HUES6 (cell line): ENCODE data around the gene GPR68.

Experiments
- H3K27ac ChIP-seq: 2 replicates; pipeline ENCODE4 v1.7.0; 2013; ENCODE audit warnings: low read depth, mild to moderate bottlenecking, low read length, inconsistent platforms
- H3K27me3 ChIP-seq: 2 replicates; pipeline ENCODE4 v1.6.1; 2013; ENCODE audit warnings: low read length; ENCODE audit not compliant: control insufficient read depth, insufficient read depth
- H3K36me3 ChIP-seq: 2 replicates; pipeline ENCODE4 v1.6.1; 2013; ENCODE audit warnings: low read length; ENCODE audit not compliant: control insufficient read depth, insufficient read depth
- H3K4me1 ChIP-seq: 2 replicates; pipeline ENCODE4 v1.6.1; 2013; ENCODE audit warnings: low read length; ENCODE audit not compliant: control insufficient read depth, insufficient read depth
- H3K4me3 ChIP-seq: 2 replicates; pipeline ENCODE4 v1.5.1; 2013; ENCODE audit warnings: low read depth, low read length
- H3K9ac ChIP-seq: one replicate; pipeline ENCODE4 v1.6.1; 2013; ENCODE audit warnings: mild to moderate bottlenecking, low read length
- H3K9me3 ChIP-seq: 2 replicates; pipeline ENCODE4 v1.6.1; 2013; ENCODE audit warnings: low read depth, low read length; ENCODE audit not compliant: control insufficient read depth, insufficient read depth

The GPR68 gene

DNA sequence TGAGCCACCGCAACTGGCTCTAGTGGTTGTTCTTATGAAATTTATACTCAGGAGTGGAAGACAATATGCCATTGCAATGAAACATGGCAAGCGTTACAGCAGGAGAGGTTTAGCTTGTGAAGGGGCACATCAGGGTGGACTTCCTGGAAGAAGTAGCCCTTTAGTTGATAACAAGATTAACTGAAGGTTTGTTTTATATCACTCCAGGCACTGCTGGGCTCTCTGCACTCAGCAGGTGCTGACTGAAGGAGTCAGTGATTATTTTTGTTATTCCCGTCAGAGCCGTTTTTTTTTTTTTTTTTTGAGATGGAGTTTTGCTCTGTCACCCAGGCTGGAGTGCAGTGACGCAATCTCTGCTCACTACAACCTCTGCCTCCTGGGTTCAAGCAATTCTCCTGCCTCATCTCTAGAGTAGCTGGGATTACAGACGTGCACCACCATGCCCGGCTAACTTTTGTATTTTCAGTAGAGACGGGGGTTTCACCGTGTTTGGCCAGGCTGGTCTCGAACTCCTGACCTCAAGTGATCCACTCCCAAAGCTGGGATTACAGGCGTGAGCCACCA lies 17.6 kb upstream of the GPR68 start:
- Histone ChIP-seq H3K9me3 (no peaks in the 10 kb centered on the region; the same call in 1 of the 2 replicates), H3K9ac (no peak overlapping the region), H3K27ac (no peak overlapping the region), H3K27me3 (peaks cover 28% of the 10 kb centered on the region), H3K4me1 (peaks cover 15% of the 10 kb centered on the region), H3K36me3 (no peaks in the 10 kb centered on the region), H3K4me3 (no peak overlapping the region)

DNA sequence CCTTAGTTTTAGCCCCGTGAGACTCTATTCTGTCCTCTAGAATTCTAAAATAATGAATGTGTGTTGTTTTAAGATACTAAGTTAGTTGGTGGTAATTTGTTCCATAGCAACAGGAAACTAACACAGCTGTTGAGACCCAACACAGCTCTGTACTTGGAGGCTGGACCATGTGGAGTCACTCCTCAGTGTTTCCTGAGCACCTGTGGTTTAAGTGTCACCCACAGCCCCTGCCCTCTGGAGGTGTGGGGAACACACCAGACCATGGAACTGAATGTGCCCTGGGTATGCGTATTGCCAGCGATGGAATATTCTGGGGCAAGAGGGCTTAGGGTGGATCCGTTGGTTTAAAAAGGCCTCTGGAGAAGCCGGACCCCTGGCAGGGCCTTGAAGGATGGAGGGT lies 16.6 kb upstream of the GPR68 start:
- Histone ChIP-seq H3K27me3 (peaks cover 28% of the 10 kb centered on the region), H3K9me3 (no peaks in the 10 kb centered on the region; the same call in 1 of the 2 replicates), H3K4me3 (no peak overlapping the region), H3K36me3 (no peaks in the 10 kb centered on the region), H3K27ac (no peak overlapping the region), H3K4me1 (peaks cover 19% of the 10 kb centered on the region), H3K9ac (no peak overlapping the region)

- H3K27ac ChIP-seq: no peak overlapping the region
- no peak overlapping the region for H3K9ac ChIP-seq
- H3K27me3 ChIP-seq: peaks cover 20% of the 10 kb centered on the region
- no peak overlapping the region for H3K4me3 ChIP-seq
- H3K4me1 ChIP-seq: peaks cover 18% of the 10 kb centered on the region
- H3K36me3 ChIP-seq: no peaks in the 10 kb centered on the region
- H3K9me3 ChIP-seq: no peaks in the 10 kb centered on the region; the same call in 1 of the 2 replicates
These were observed 14.4 kb upstream of the GPR68 start for GRCh38 chr14:91258876-91259275.

DNA sequence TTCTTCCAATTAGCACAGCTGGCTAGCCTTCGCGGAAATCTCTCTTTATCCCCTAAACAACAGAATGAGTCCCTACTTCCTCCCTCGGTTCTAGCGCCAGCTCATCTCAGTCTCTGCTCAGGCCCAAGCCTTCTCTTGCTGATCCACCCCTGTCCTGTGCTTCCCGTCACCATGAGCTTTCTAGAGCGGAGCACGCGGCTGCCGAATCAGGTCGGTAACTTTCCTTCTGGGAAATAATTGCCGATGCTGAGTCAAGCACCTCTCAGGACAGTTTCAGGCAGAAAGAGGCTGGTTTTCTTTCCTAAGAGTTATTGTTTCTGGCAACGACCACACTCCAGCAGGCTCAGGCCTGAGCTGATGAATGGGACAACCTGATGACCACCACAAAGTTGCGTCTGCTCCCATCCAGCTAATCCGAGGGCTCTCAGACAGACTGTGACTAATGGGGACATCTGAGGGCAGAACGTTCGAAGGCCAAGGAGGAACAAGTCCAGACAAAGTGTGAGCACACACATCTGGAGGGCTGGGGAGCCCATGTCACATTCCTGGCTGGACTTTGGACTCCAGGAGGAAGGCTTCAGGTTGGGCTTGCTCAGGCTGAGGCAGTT lies 13.6 kb upstream of the GPR68 start:
- Histone ChIP-seq H3K4me3 (no peak overlapping the region), H3K27ac (no peak overlapping the region), H3K9me3 (no peaks in the 10 kb centered on the region; the same call in 1 of the 2 replicates), H3K27me3 (peaks cover 15% of the 10 kb centered on the region), H3K9ac (no peak overlapping the region), H3K4me1 (peaks cover 17% of the 10 kb centered on the region; the same call in 1 of the 2 replicates), H3K36me3 (no peaks in the 10 kb centered on the region)

DNA sequence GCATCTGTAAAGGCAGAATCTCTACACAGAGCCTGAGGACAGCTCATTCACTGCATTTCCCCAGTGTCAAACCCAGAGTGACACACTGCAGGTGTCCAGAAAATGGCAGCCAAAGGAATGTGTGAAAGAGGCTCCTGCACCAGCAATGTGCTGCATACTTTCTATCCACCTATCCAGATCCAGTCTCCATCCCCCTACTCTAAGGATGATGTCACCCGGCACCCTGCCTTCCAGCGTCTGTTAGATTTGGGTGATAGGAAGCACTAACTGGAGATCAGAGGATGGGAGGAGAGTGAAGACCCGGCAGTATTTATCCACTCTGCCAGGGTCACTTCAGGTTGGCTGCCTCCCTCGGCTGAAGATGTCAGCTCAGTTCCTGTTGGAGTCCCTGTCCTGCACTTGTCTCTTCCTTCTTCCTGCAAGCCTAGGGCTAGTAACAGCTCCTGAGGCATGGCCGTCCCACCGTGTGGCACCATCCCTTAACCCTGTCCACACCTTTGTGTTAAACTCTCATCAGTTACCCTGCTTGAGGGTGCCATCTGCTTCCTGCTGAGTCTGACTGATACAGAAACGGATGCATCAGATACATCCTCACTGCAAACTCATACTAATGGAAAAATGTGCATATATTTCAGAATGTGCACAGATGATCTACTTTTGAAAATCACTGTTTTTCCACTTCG lies 13.0 kb upstream of the GPR68 start:
- no peaks in the 10 kb centered on the region for H3K36me3 ChIP-seq
- H3K27ac ChIP-seq: no peak overlapping the region
- peaks cover 21% of the 10 kb centered on the region; the same call in 1 of the 2 replicates for H3K4me1 ChIP-seq
- no peaks in the 10 kb centered on the region; the same call in 1 of the 2 replicates for H3K9me3 ChIP-seq
- no peak overlapping the region for H3K9ac ChIP-seq
- peaks cover 20% of the 10 kb centered on the region for H3K27me3 ChIP-seq
- H3K4me3 ChIP-seq: no peak overlapping the region

DNA sequence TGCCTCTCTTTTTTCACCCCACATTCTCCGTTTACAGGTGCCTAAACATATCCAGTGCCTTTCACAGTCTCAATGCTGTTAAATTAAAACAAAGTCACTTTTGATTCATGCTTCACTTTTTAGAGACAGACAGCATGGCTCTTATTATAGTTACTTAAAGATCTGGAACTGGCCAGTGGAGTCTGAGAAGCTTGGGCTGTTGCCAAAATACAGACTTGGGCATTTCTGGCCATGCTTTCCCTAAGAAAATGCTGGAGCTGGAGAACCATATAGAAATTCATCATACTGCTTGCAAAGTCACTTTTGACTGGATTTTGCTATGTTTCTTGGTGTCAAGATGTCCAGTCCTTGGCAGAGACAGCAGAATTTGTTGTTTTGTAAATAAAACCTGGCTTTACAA lies 12.2 kb upstream of the GPR68 start:
- Histone ChIP-seq H3K4me3 (no peak overlapping the region), H3K27me3 (peaks cover 25% of the 10 kb centered on the region), H3K27ac (no peak overlapping the region), H3K36me3 (no peaks in the 10 kb centered on the region), H3K9ac (no peak overlapping the region), H3K4me1 (peaks cover 21% of the 10 kb centered on the region; the same call in 1 of the 2 replicates), H3K9me3 (no peaks in the 10 kb centered on the region; the same call in 1 of the 2 replicates)

DNA sequence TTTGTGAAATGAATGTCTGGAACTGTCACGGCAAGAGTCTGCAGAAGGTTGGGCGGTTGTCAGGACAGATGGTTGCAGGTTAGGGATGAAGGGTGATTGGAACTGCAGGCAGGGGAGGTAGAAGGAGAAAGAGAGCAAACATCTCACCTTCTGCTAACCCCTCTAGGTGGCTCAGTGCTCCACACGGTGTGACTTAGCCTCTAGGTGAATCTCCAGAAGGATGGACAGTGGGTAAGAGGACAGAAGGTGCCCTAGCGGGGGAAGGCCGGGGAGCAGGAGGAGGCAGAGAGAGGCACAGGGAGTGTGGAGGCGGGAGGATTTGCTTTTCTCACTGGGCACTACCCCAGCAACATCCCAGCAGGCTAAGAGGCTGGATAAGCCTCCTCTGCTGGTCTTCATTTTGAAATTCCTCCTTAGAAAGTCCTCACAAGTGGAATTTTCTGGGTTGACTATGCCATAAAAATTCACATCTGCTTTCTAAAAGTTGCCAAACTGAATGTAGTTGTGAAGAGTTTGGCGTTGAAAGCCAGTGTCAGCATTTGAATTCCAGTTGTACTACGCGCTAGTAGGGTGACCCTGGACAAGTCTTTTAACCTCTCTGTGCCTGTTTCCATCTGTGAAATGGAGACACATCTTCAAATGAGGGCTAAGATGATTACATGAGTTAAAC lies 10.7 kb upstream of the GPR68 start:
- Histone ChIP-seq H3K4me1 (peaks cover 21% of the 10 kb centered on the region; the same call in 1 of the 2 replicates), H3K27me3 (peaks cover 25% of the 10 kb centered on the region), H3K36me3 (no peaks in the 10 kb centered on the region), H3K9ac (no peak overlapping the region), H3K4me3 (no peak overlapping the region), H3K9me3 (no peaks in the 10 kb centered on the region), H3K27ac (no peak overlapping the region)

DNA sequence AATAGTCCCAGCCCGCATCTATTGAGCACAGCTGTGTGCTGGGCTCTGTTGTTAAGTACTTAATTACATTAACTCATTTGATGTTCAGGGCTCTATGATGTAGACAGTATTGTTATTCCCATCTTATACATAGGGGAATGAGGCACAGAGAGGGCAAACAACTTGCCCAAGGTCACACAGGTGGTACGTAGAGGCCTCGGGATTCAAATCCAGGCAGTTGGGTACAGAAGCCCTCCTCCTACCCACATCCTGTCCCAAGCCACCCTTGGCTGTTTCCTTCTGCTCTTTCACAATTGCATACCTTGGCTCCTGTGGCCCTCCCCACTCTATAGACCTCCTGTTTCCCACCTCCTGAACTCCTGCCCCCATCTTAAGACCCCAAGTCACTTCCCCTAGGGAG lies 10.0 kb upstream of the GPR68 start:
- H3K9me3 ChIP-seq: no peaks in the 10 kb centered on the region
- H3K4me3 ChIP-seq: no peak overlapping the region
- peaks cover 25% of the 10 kb centered on the region for H3K27me3 ChIP-seq
- no peak overlapping the region for H3K9ac ChIP-seq
- no peaks in the 10 kb centered on the region for H3K36me3 ChIP-seq
- H3K4me1 ChIP-seq: peaks cover 21% of the 10 kb centered on the region; the same call in 1 of the 2 replicates
- no peak overlapping the region for H3K27ac ChIP-seq

DNA sequence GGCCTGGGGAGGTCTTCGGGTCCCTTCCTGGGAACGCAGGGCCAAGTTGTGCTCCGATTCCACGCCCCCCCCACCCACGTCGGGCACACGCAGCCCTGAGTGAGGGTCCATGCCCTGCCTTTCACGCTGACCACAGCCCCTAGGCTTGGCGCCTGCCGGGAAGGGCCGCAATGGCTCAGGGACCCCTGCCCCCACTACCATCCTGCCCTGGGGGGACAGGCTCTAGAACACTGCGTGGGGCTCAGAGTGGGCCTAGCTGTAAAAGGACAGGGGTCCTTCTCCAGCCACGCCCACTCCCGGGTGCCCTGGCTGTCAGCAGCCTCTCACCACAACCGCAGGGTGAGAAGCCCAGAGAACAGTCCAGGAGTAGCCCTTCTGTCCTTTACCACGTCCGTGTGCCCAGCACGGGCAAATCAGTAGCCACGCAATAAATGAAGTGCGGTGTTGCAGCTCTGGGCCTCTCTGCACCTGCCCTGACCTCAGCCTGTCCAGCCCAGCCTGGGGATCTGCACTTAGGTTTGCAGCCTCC lies 9.4 kb upstream of the GPR68 start:
- H3K4me3 ChIP-seq: peak overlapping the region; percentile 65
- H3K27ac ChIP-seq: no peak overlapping the region
- no peaks in the 10 kb centered on the region for H3K36me3 ChIP-seq
- no peaks in the 10 kb centered on the region for H3K9me3 ChIP-seq
- H3K9ac ChIP-seq: peak overlapping the region; percentile 35
- peaks cover 21% of the 10 kb centered on the region; the same call in 1 of the 2 replicates for H3K4me1 ChIP-seq
- peaks cover 25% of the 10 kb centered on the region for H3K27me3 ChIP-seq

GRCh38 chr14:91252871-91253794 lies 8.6 kb upstream of the GPR68 start:
- no peaks in the 10 kb centered on the region for H3K36me3 ChIP-seq
- peaks cover 25% of the 10 kb centered on the region for H3K27me3 ChIP-seq
- no peak overlapping the region for H3K27ac ChIP-seq
- H3K9me3 ChIP-seq: no peaks in the 10 kb centered on the region
- peak overlapping the region; percentile 65 for H3K4me3 ChIP-seq
- H3K4me1 ChIP-seq: peaks cover 21% of the 10 kb centered on the region; the same call in 1 of the 2 replicates
- peak overlapping the region; percentile 55 for H3K9ac ChIP-seq
